Thyroid gland (tissue), 4 donors: Measurements from ENCODE around the gene MUSTN1. TPM values are rescaled to one million over a fixed set of nuclear protein-coding genes. Genes with fewer than 3 reads are reported as not detected.

Experiments
- DNase-seq, 2 donors: peaks; one replicate each; pipeline ENCODE4 v3.0.0-alpha.2; 2019
- H3K27ac ChIP-seq, 3 donors: fragments of 200-600 bp; sonication (generic); 1 replicate in 2 of 3; 2 replicates in 1 of 3; pipeline ENCODE4 v1.5.1; 2016 to 2019; ENCODE audit warnings: mild to moderate bottlenecking in 1 of 3, moderate library complexity in 1 of 3
- H3K27me3 ChIP-seq: fragments of 200-600 bp; sonication (generic); one replicate; pipeline ENCODE4 v1.5.1; 2019
- H3K36me3 ChIP-seq, 2 donors: fragments of 200-600 bp; sonication (generic); one replicate each; pipeline ENCODE4 v1.5.1; 2016 to 2019
- H3K4me1 ChIP-seq, 2 donors: fragments of 200-600 bp; sonication (generic); one replicate each; pipeline ENCODE4 v1.5.1; 2017 to 2019
- H3K4me3 ChIP-seq, 3 donors: fragments of 200-600 bp; sonication (generic); replicated peaks in 1 of 3; 1 replicate in 2 of 3; 2 replicates in 1 of 3; pipeline ENCODE4 v1.5.1; 2016; ENCODE audit warnings: mild to moderate bottlenecking in 1 of 3
- H3K9me3 ChIP-seq: fragments of 200-600 bp; sonication (generic); one replicate; pipeline ENCODE4 v1.5.1; 2017
- CTCF ChIP-seq, 6 experiments: fragments of 200-600 bp in 3 of 6; fragments of 450-650 bp in 3 of 6; sonication (generic) in 3 of 6; IDR thresholded peaks; one replicate each; pipeline ENCODE4 v1.5.1; 2016 to 2019; ENCODE audit warnings: antibody characterized with exemption in 6 of 6, mild to moderate bottlenecking in 2 of 6, inconsistent platforms in 1 of 6, moderate library complexity in 1 of 6
- POLR2A ChIP-seq, 2 donors: fragments of 450-650 bp; IDR thresholded peaks; one replicate each; pipeline ENCODE4 v1.6.1; 2017; ENCODE audit warnings: antibody characterized with exemption in 2 of 2, mild to moderate bottlenecking in 2 of 2, moderate library complexity in 1 of 2
- WGBS, 2 donors: methylation state at CpG; one replicate each; pipeline ENCODE4 v1.1.5; 2017; 5-methylcytosine and 5-hydroxymethylcytosine counted together
- intact Hi-C: fragments of 100-400 bp; cut with DNase I; formaldehyde crosslinking; loops from one replicate; pipeline ENCODE4 v1.15.1; 2023
- total RNA-seq, 4 donors: library from RNA; depleted of rRNA; stranded (reverse); fragments of >200 nt; gene quantifications; one replicate each; pipeline ENCODE4 v1.2.3, GENCODE V29; 2016

Gene MUSTN1
- total RNA-seq = 1 to 10 TPM; 4.0 to 7.0 (median 6.7) TPM

- Histone ChIP-seq H3K4me3 (no peak within 1 kb of the TSS), H3K27me3 (no peaks in the 10 kb centered on the region), H3K36me3 (peaks cover 0 to 7% of the 10 kb centered on the region in 2 donors), H3K4me1 (peaks cover 0 to 4% of the 10 kb centered on the region in 2 donors), H3K9me3 (no peaks in the 10 kb centered on the region), H3K27ac (no peak within 1 kb of the TSS)
- DNase-seq = no peak
- no peak for TF ChIP-seq POLR2A (IDR thresholded peaks at IDR 0.05)
- TF ChIP-seq CTCF (IDR thresholded peaks at IDR 0.05) = no peak
- WGBS, 2 donors = 64 to 71% methylated on average over 3 to 8 of the region's 11 CpGs
- intact Hi-C loops = no loop called here
These were observed at the start of gene MUSTN1 for GRCh38 chr3:52834871-52835501. MUSTN1 (minus strand) TSS chr3:52835019; CDS start chr3:52834948, 71 bp downstream.

GRCh38 chr3:52882377-52882776 lies 47.6 kb upstream of the MUSTN1 start:
- 56 to 57% methylated on average over 4 of the region's 4 CpGs for WGBS, 2 donors
- Histone ChIP-seq H3K36me3 (no peaks in the 10 kb centered on the region), H3K9me3 (no peaks in the 10 kb centered on the region), H3K4me3 (no peak overlapping the region), H3K4me1 (peaks cover 5 to 7% of the 10 kb centered on the region in 2 donors), H3K27ac (no peak overlapping the region), H3K27me3 (no peaks in the 10 kb centered on the region)
- intact Hi-C loops = no loop called here
- TF ChIP-seq POLR2A (IDR thresholded peaks at IDR 0.05) (no peak), CTCF (IDR thresholded peaks at IDR 0.05) (no peak)
- DNase-seq = peak; percentile 41 to 43

- Histone ChIP-seq H3K4me1 (peaks cover 5 to 7% of the 10 kb centered on the region in 2 donors), H3K9me3 (no peaks in the 10 kb centered on the region), H3K36me3 (no peaks in the 10 kb centered on the region), H3K27me3 (no peaks in the 10 kb centered on the region), H3K4me3 (no peak overlapping the region), H3K27ac (no peak overlapping the region)
- 36 to 45% methylated on average over 4 of the region's 4 CpGs for WGBS, 2 donors
- TF ChIP-seq CTCF (IDR thresholded peaks at IDR 0.05) (no peak), POLR2A (IDR thresholded peaks at IDR 0.05) (no peak)
- intact Hi-C loops = no loop called here
- DNase-seq = no peak
These were observed 47.1 kb upstream of the MUSTN1 start for GRCh38 chr3:52881871-52882270.

- intact Hi-C loops = no loop called here
- 87 to 90% methylated on average over 3 of the region's 3 CpGs for WGBS, 2 donors
- H3K9me3 ChIP-seq = no peaks in the 10 kb centered on the region
- H3K27me3 ChIP-seq = no peaks in the 10 kb centered on the region
- no peaks in the 10 kb centered on the region for H3K36me3 ChIP-seq
- peaks cover 7 to 9% of the 10 kb centered on the region in 2 donors for H3K4me1 ChIP-seq
- DNase-seq = no peak
- no peak overlapping the region for H3K4me3 ChIP-seq
- no peak overlapping the region for H3K27ac ChIP-seq
- TF ChIP-seq CTCF (IDR thresholded peaks at IDR 0.05) (no peak), POLR2A (IDR thresholded peaks at IDR 0.05) (no peak)
These were observed 45.7 kb upstream of the MUSTN1 start for GRCh38 chr3:52880474-52880873.

- Histone ChIP-seq H3K27me3 (no peaks in the 10 kb centered on the region), H3K4me3 (no peak overlapping the region), H3K4me1 (peaks cover 7 to 9% of the 10 kb centered on the region in 2 donors), H3K27ac (no peak overlapping the region), H3K9me3 (no peaks in the 10 kb centered on the region), H3K36me3 (no peaks in the 10 kb centered on the region)
- intact Hi-C loops = no loop called here
- 96 to 100% methylated on average over 5 of the region's 5 CpGs for WGBS, 2 donors
- DNase-seq = no peak
- TF ChIP-seq CTCF (IDR thresholded peaks at IDR 0.05) (no peak), POLR2A (IDR thresholded peaks at IDR 0.05) (no peak)
These were observed 45.2 kb upstream of the MUSTN1 start for GRCh38 chr3:52880047-52880446.
